Fibroblast of the conjunctiva (primary cell): ENCODE measurements around the gene ECT2.
"Not testable (repeated sequence)": the region's sequence is repeated elsewhere in the genome, so short reads cannot be mapped to it uniquely, and the experiment has no call there.

ENCODE experiments used
- DNase-seq: peaks from one replicate; pipeline ENCODE4 v3.0.0-alpha.2; 2010; ENCODE audit warnings: low read depth

ECT2 gene

DNA sequence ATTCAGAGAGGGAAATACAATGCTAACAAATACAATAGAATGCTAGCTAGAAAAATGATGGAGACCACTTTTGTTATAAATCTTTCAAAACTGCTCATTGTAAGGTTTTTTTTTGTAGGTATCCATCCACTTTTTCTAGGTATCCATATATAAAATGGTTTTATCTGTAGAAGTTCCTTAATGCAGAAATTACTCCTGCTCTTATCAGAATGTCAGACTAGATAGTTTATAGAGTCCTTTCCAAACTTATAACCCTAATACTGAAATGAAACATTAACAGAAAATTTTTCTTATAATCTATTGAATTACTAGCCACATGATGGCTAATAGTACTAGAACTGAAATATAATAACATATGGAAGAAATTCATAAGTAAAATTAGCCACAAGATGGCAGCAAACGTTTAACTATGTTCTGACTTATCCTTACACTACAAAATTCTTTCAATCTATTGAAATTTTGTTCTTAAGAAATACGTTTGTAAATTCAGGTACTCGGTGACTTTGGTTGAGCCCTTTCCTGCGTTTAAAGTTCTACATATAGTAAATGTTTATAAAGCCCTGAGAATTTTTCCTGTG lies 58.5 kb downstream of the ECT2 start:
- peak; percentile 43 for DNase-seq

GRCh38 chr3:172811099-172811498 lies 60.6 kb downstream of the ECT2 start:
- DNase-seq, result no peak

GRCh38 chr3:172813462-172813861 lies 62.9 kb downstream of the ECT2 start:
- no peak for DNase-seq

GRCh38 chr3:172814738-172815137 lies 64.2 kb downstream of the ECT2 start:
- DNase-seq, result no peak

GRCh38 chr3:172815857-172816256 lies 65.3 kb downstream of the ECT2 start:
- no peak for DNase-seq

DNA sequence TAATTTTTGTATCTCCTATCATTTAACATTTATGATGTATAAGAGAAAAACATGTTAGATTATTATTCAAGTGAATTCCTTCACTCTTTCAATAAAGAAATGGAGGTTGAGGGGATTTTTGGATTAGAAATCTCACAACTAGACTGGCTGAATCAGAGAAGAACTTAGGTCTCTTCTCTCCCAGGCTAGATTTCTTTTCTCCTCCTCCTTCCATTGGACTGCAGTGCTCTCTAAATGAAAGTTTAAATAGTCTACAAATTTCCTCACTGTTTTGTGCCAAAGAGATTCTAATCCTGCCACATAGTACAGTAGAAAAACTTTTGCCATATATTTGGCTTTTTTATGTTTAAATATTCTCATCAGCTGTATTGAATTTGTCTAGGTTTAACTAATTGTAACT lies 65.8 kb downstream of the ECT2 start:
- no peak for DNase-seq

DNA sequence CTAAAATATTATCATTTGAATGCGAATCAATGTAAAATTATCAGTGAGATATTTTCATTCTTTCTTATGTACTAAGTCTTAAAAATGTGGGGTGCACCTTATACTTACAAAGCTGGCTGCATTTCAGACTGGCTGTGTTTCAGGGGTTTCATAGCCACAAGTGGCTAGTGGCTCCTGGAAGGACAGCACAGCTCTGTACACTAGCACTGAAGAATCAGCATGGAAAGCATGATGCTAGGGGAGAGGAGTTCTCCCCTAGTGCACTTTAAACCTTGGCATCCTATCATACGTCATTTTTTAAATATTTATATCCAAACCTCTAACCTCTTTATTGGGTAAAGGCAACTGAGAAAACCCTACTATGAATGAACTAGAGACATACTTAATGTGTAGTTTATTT lies 66.4 kb downstream of the ECT2 start:
- DNase-seq, result no peak

- DNase-seq, result no peak
Measured at GRCh38 chr3:172820492-172820891, 70.0 kb downstream of the ECT2 start.

GRCh38 chr3:172824229-172824628 lies 73.7 kb downstream of the ECT2 start:
- DNase-seq, result no peak

- not testable (repeated sequence) for DNase-seq
Measured at GRCh38 chr3:172827231-172827630, 76.7 kb downstream of the ECT2 start.

DNA sequence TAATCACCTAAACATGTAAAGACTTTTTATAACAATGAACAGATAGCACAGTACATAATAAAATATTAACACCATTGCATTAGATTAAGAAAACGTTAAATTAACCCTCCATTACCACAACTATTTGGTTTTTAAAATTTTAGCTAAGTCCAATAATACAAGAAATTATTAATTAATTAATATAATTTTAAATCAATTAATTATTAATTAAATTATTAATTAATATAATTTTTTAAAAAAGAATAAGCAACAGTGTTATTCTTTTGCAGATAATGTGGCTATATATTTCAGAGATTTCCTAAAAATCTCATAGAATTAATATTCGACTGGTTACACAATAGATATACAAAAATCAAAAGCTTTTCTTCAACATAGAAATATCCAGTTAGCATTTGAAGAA lies 82.5 kb downstream of the ECT2 start:
- no peak for DNase-seq

- peak; percentile 47 for DNase-seq
Measured at GRCh38 chr3:172836390-172836997, 86.0 kb downstream of the ECT2 start.

- no peak for DNase-seq
Measured at GRCh38 chr3:172839679-172840078, 89.2 kb downstream of the ECT2 start.

- DNase-seq, result no peak
Measured at GRCh38 chr3:172840463-172840862, 89.9 kb downstream of the ECT2 start.

GRCh38 chr3:172840913-172841312 lies 90.4 kb downstream of the ECT2 start:
- DNase-seq, result no peak

- DNase-seq, result no peak
Measured at GRCh38 chr3:172844428-172844827, 93.9 kb downstream of the ECT2 start.

DNA sequence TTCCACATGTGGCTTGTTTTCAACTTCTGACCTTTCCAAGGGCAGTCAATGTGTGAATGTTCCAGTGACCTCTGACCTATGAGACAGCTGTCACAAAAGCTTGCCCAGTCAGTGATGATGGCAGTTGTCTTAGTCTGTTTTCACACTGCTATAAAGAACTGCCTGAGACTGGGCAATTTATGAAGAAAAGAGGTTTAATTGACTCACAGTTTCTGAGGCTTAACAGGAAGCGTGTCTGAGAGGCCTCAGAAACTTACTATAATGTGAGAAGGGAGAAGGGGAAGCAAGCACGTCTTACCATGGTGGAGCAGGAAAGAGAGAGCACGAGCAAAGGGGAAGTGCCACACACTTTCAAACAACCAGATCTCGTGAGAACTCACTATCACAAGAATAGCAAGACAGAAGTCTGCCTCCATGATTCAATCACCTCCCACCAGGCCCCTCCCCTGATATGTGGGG lies 95.6 kb downstream of the ECT2 start:
- no peak for DNase-seq

- DNase-seq, result no peak
Measured at GRCh38 chr3:172846706-172847105, 96.2 kb downstream of the ECT2 start.

DNA sequence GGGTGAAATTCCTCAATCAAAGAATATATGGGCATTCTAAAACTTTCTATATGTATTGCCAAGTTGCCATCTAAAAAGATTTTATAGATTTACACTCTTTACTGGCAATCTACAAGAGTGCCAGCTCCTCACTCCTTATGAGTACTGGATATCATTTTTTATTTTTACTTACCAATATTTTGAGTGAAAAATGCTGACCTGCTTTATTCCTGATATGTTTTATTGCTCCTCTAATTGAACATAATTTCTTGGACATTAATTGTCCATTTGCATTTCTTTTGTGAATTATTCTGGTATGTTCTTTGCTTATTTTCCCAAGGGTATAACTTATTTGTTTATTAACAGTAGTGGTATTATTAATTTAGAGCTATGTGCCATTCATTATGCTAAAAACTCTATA lies 96.8 kb downstream of the ECT2 start:
- no peak for DNase-seq

GRCh38 chr3:172848910-172849309 lies 98.4 kb downstream of the ECT2 start:
- peak; percentile 23 for DNase-seq

DNA sequence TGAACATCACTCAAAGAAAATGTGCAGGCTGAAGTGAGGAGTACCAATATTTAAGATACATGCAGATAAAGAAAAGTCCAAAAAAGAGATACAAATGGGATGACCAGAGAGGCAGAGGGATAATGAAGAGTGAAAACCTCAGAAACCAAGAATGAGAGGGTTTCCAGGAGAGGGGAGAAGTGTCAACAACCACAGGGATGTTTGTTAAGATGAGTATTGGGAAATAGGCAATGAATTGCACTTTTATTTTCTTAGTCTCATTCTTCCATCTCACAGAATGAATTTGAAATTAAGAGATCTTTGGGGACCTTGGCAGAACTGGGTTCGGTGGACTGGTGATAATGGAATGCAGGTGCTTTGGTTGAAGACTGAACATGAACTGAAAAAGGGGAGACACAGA lies 102.5 kb downstream of the ECT2 start:
- DNase-seq, result no peak

GRCh38 chr3:172853921-172854666 lies 103.6 kb downstream of the ECT2 start:
- no peak for DNase-seq

- DNase-seq, result no peak
Measured at GRCh38 chr3:172855037-172855436, 104.5 kb downstream of the ECT2 start.
